ENCODE measurements around the gene CELA3B.
"Not testable (repeated sequence)": the region's sequence is repeated elsewhere in the genome, so short reads cannot be mapped to it uniquely, and the experiment has no call there.

The CELA3B gene

GRCh38 chr1:21955501-21956281 is 21.1 kb upstream of the CELA3B start:
- Mint-ChIP-seq H3K27me3 (peaks cover 11 to 26% of the 10 kb centered on the region in 2 donors), H3K9me3 (no peaks in the 10 kb centered on the region), H3K27ac (peak overlapping the region; percentile 25), H3K4me3 (no peak overlapping the region), H3K4me1 (peaks cover 3 to 21% of the 10 kb centered on the region in 2 donors), H3K36me3 (no peaks in the 10 kb centered on the region)
- DNase-seq: no peak
- ATAC-seq (replicated peaks): no peak

- no peak for DNase-seq
- Mint-ChIP-seq H3K27ac (no peak overlapping the region), H3K9me3 (no peaks in the 10 kb centered on the region), H3K36me3 (no peaks in the 10 kb centered on the region), H3K4me3 (no peak overlapping the region), H3K27me3 (peaks cover 11 to 26% of the 10 kb centered on the region in 2 donors), H3K4me1 (peaks cover 3 to 21% of the 10 kb centered on the region in 2 donors)
- peak; percentile 38 to 48 for ATAC-seq (replicated peaks)
Measured at GRCh38 chr1:21956720-21957552, 19.9 kb upstream of the CELA3B start.

- peaks cover 10 to 27% of the 10 kb centered on the region in 2 donors for H3K4me1 Mint-ChIP-seq
- H3K27me3 Mint-ChIP-seq: peaks cover 22 to 39% of the 10 kb centered on the region in 2 donors
- H3K9me3 Mint-ChIP-seq: no peaks in the 10 kb centered on the region
- no peak for ATAC-seq (replicated peaks)
- no peak overlapping the region for H3K27ac Mint-ChIP-seq
- no peak for DNase-seq
- H3K4me3 Mint-ChIP-seq: no peak overlapping the region
- H3K36me3 Mint-ChIP-seq: no peaks in the 10 kb centered on the region
Measured at GRCh38 chr1:21961337-21961736, 15.5 kb upstream of the CELA3B start.

GRCh38 chr1:21961799-21962198 is 15.0 kb upstream of the CELA3B start:
- peaks cover 10 to 24% of the 10 kb centered on the region in 2 donors for H3K4me1 Mint-ChIP-seq
- H3K9me3 Mint-ChIP-seq: no peaks in the 10 kb centered on the region
- peaks cover 20 to 37% of the 10 kb centered on the region in 2 donors for H3K27me3 Mint-ChIP-seq
- H3K4me3 Mint-ChIP-seq: no peak overlapping the region
- no peaks in the 10 kb centered on the region for H3K36me3 Mint-ChIP-seq
- no peak for DNase-seq
- no peak for ATAC-seq (replicated peaks)
- H3K27ac Mint-ChIP-seq: no peak overlapping the region

- Mint-ChIP-seq H3K27ac (peak overlapping the region; percentile 68), H3K9me3 (no peaks in the 10 kb centered on the region), H3K36me3 (no peaks in the 10 kb centered on the region), H3K27me3 (peaks cover 14 to 23% of the 10 kb centered on the region in 2 donors), H3K4me3 (no peak overlapping the region), H3K4me1 (peaks cover 5 to 7% of the 10 kb centered on the region in 2 donors)
- peak; percentile 70 for DNase-seq
- ATAC-seq (replicated peaks): peak; percentile 95 to 98
Measured at GRCh38 chr1:21963477-21964217, 13.2 kb upstream of the CELA3B start.

- DNase-seq (no peak), ATAC-seq (replicated peaks) (no peak)
- Mint-ChIP-seq H3K4me1 (peaks cover 5 to 7% of the 10 kb centered on the region in 2 donors), H3K27ac (no peak overlapping the region), H3K27me3 (peaks cover 14 to 20% of the 10 kb centered on the region in 2 donors), H3K9me3 (no peaks in the 10 kb centered on the region), H3K36me3 (no peaks in the 10 kb centered on the region), H3K4me3 (no peak overlapping the region)
Measured at GRCh38 chr1:21966247-21967000, 10.4 kb upstream of the CELA3B start.

- peaks cover 14 to 20% of the 10 kb centered on the region in 2 donors for H3K27me3 Mint-ChIP-seq
- not testable (repeated sequence) for H3K4me3 Mint-ChIP-seq; H3K27ac Mint-ChIP-seq; H3K4me1 Mint-ChIP-seq; H3K36me3 Mint-ChIP-seq; ATAC-seq (replicated peaks); H3K9me3 Mint-ChIP-seq; DNase-seq
Measured at GRCh38 chr1:21967216-21967615, 9.6 kb upstream of the CELA3B start.

- H3K4me3 Mint-ChIP-seq; H3K9me3 Mint-ChIP-seq; H3K36me3 Mint-ChIP-seq; H3K27ac Mint-ChIP-seq; DNase-seq; H3K4me1 Mint-ChIP-seq; ATAC-seq (replicated peaks): not testable (repeated sequence)
- H3K27me3 Mint-ChIP-seq: peaks cover 8 to 15% of the 10 kb centered on the region in 2 donors
Measured at GRCh38 chr1:21969066-21969465, 7.8 kb upstream of the CELA3B start.

GRCh38 chr1:21970523-21970922 is 6.3 kb upstream of the CELA3B start:
- H3K4me1 Mint-ChIP-seq; ATAC-seq (replicated peaks); H3K27ac Mint-ChIP-seq: not testable (repeated sequence)

GRCh38 chr1:21972973-21973441 is 3.8 kb upstream of the CELA3B start:
- H3K4me3 Mint-ChIP-seq; H3K27ac Mint-ChIP-seq; H3K4me1 Mint-ChIP-seq; H3K9me3 Mint-ChIP-seq; DNase-seq; ATAC-seq (replicated peaks); H3K36me3 Mint-ChIP-seq: not testable (repeated sequence)
- H3K27me3 Mint-ChIP-seq: peaks cover 17 to 18% of the 10 kb centered on the region in 2 donors

More at GRCh38 chr1:21970523-21970922, 6.3 kb upstream of the CELA3B start:
- not testable (repeated sequence) for H3K27me3 Mint-ChIP-seq, H3K4me3 Mint-ChIP-seq, DNase-seq, H3K9me3 Mint-ChIP-seq, H3K36me3 Mint-ChIP-seq

- H3K36me3 Mint-ChIP-seq; H3K4me3 Mint-ChIP-seq; H3K9me3 Mint-ChIP-seq; DNase-seq; ATAC-seq (replicated peaks); H3K4me1 Mint-ChIP-seq: not testable (repeated sequence)
- Mint-ChIP-seq H3K27ac (peak overlapping the region; percentile 21), H3K27me3 (peaks cover 11 to 14% of the 10 kb centered on the region in 2 donors)
Measured at GRCh38 chr1:21973948-21974347, 2.9 kb upstream of the CELA3B start.

GRCh38 chr1:21974699-21975098 is 2.1 kb upstream of the CELA3B start:
- H3K36me3 Mint-ChIP-seq; H3K4me3 Mint-ChIP-seq; H3K27ac Mint-ChIP-seq; DNase-seq; H3K9me3 Mint-ChIP-seq; H3K4me1 Mint-ChIP-seq; ATAC-seq (replicated peaks): not testable (repeated sequence)
- H3K27me3 Mint-ChIP-seq: peaks cover 11 to 14% of the 10 kb centered on the region in 2 donors

- not testable (repeated sequence) for H3K4me1 Mint-ChIP-seq; H3K4me3 Mint-ChIP-seq; H3K36me3 Mint-ChIP-seq; H3K27ac Mint-ChIP-seq; DNase-seq; H3K9me3 Mint-ChIP-seq; ATAC-seq (replicated peaks)
- H3K27me3 Mint-ChIP-seq: peaks cover 11 to 14% of the 10 kb centered on the region in 2 donors
Measured at GRCh38 chr1:21975296-21975695, 1.5 kb upstream of the CELA3B start.

Data from stimulated activated naive B cell treated with anti-CD40 and anti-IgM and Interleukin-4, amounts not matched to agents 10 μg/mL and 1 μg/mL and 100 μg/mL, for 72 hours (primary cell).